ENCODE data around the gene PGS1. TPM values are rescaled to one million over a fixed set of nuclear protein-coding genes. Genes with fewer than 3 reads are reported as not detected.

The PGS1 gene
- polyA plus RNA-seq, 3 donors = 26.0 to 87.1 (median 28.0) TPM

- DNase-seq = no peak
- Mint-ChIP-seq H3K4me3 (no peak overlapping the region), H3K36me3 (no peaks in the 10 kb centered on the region), H3K27ac (no peak overlapping the region), H3K4me1 (no peaks in the 10 kb centered on the region), H3K9me3 (no peaks in the 10 kb centered on the region), H3K27me3 (ENCODE audit: low read depth in 3 of 3) (peaks cover 1 to 2% (median 1%) of the 10 kb centered on the region in 3 donors)
- Histone ChIP-seq H3K4me1 (ENCODE audit: control insufficient read depth in 1 of 2, insufficient read depth in 2 of 2, low read length in 2 of 2) (no peaks in the 10 kb centered on the region), H3K36me3 (replicated peaks in 1 of 2; ENCODE audit: control insufficient read depth in 1 of 2, insufficient read depth in 2 of 2, low read length in 2 of 2) (no peaks in the 10 kb centered on the region), H3K79me2 (ENCODE audit: insufficient read depth, low read length) (no peaks in the 10 kb centered on the region), H3K9me3 (replicated peaks in 1 of 2; ENCODE audit: control insufficient read depth in 1 of 2, insufficient read depth in 1 of 2, low read length in 2 of 2) (no peaks in the 10 kb centered on the region), H3K4me2 (replicated peaks; ENCODE audit: extremely low read depth, low read length, poor library complexity, severe bottlenecking) (no peak overlapping the region), H3K4me3 (replicated peaks in 1 of 3; ENCODE audit: low read depth in 2 of 3, low read length in 3 of 3) (no peak overlapping the region), H4K20me1 (ENCODE audit: insufficient read depth, low read length) (no peaks in the 10 kb centered on the region), H3K27ac (ENCODE audit: low read depth in 1 of 2, low read length in 2 of 2) (no peak overlapping the region), H3K9ac (ENCODE audit: insufficient read depth, low read length, poor library complexity, severe bottlenecking) (no peak overlapping the region), H2AFZ (ENCODE audit: insufficient read depth, low read depth, low read length, poor library complexity, severe bottlenecking) (no peak overlapping the region), H3K27me3 (ENCODE audit: control insufficient read depth in 2 of 2, insufficient read depth in 2 of 2, low read length in 2 of 2) (no peaks in the 10 kb centered on the region)
- intact Hi-C loops (cut with micrococcal nuclease) = no loop called here
- no peak for TF ChIP-seq CTCF (IDR thresholded peaks at IDR 0.05)
- 95% methylated on average over 35 of the region's 37 CpGs for WGBS (ENCODE audit: insufficient coverage)
Measured at GRCh38 chr17:78458736-78459335, 80.4 kb downstream of the PGS1 start.

GRCh38 chr17:78459696-78460095 is 81.2 kb downstream of the PGS1 start:
- Histone ChIP-seq H3K27me3 (ENCODE audit: control insufficient read depth in 2 of 2, insufficient read depth in 2 of 2, low read length in 2 of 2) (no peaks in the 10 kb centered on the region), H4K20me1 (ENCODE audit: insufficient read depth, low read length) (no peaks in the 10 kb centered on the region), H3K4me2 (replicated peaks; ENCODE audit: extremely low read depth, low read length, poor library complexity, severe bottlenecking) (no peak overlapping the region), H3K4me1 (ENCODE audit: control insufficient read depth in 1 of 2, insufficient read depth in 2 of 2, low read length in 2 of 2) (no peaks in the 10 kb centered on the region), H3K79me2 (ENCODE audit: insufficient read depth, low read length) (no peaks in the 10 kb centered on the region), H3K9me3 (replicated peaks in 1 of 2; ENCODE audit: control insufficient read depth in 1 of 2, insufficient read depth in 1 of 2, low read length in 2 of 2) (no peaks in the 10 kb centered on the region), H2AFZ (ENCODE audit: insufficient read depth, low read depth, low read length, poor library complexity, severe bottlenecking) (no peak overlapping the region), H3K4me3 (replicated peaks in 1 of 3; ENCODE audit: low read depth in 2 of 3, low read length in 3 of 3) (no peak overlapping the region), H3K36me3 (replicated peaks in 1 of 2; ENCODE audit: control insufficient read depth in 1 of 2, insufficient read depth in 2 of 2, low read length in 2 of 2) (no peaks in the 10 kb centered on the region), H3K27ac (ENCODE audit: low read depth in 1 of 2, low read length in 2 of 2) (no peak overlapping the region), H3K9ac (ENCODE audit: insufficient read depth, low read length, poor library complexity, severe bottlenecking) (no peak overlapping the region)
- no peaks in the 10 kb centered on the region for H3K36me3 Mint-ChIP-seq
- 94% methylated on average over 18 of the region's 21 CpGs for WGBS (ENCODE audit: insufficient coverage)
- H3K27ac Mint-ChIP-seq = no peak overlapping the region
- intact Hi-C loops (cut with micrococcal nuclease) = no loop called here
- DNase-seq = no peak
- H3K9me3 Mint-ChIP-seq = peaks cover 0 to 6% (median 0%) of the 10 kb centered on the region in 7 donors
- no peak for TF ChIP-seq CTCF (IDR thresholded peaks at IDR 0.05)
- no peaks in the 10 kb centered on the region for H3K27me3 Mint-ChIP-seq (ENCODE audit: low read depth in 3 of 3)
- no peaks in the 10 kb centered on the region for H3K4me1 Mint-ChIP-seq
- no peak overlapping the region for H3K4me3 Mint-ChIP-seq

Data from CD14-positive monocyte (primary cell).